HG03565 (cell line): Measurements from ENCODE around the gene RASAL2.
A peak's percentile ranks its signal among the peaks of the same experiment; 100 is the strongest.

Experiments used
- ATAC-seq: cut with Tn5 transposase; IDR thresholded peaks from one replicate; pipeline ENCODE4 v1.9.1; 2021; ENCODE audit warnings: mild to moderate bottlenecking, moderate library complexity; ENCODE audit not compliant: unreplicated experiment

RASAL2 gene

GRCh38 chr1:178417858-178418257 lies 324.0 kb downstream of the RASAL2 start:
- no peak for ATAC-seq

- ATAC-seq, result peak; percentile 95
Observed at GRCh38 chr1:178418284-178418955, 324.5 kb downstream of the RASAL2 start.

- no peak for ATAC-seq
Observed at GRCh38 chr1:178434360-178434759, 340.5 kb downstream of the RASAL2 start.

- no peak for ATAC-seq
Observed at GRCh38 chr1:178434899-178435435, 341.1 kb downstream of the RASAL2 start.

GRCh38 chr1:178436899-178437298 lies 343.0 kb downstream of the RASAL2 start:
- ATAC-seq, result no peak

- no peak for ATAC-seq
Observed at GRCh38 chr1:178438432-178438831, 344.5 kb downstream of the RASAL2 start.

- ATAC-seq, result no peak
Observed at GRCh38 chr1:178442925-178443324, 349.0 kb downstream of the RASAL2 start.

- no peak for ATAC-seq
Observed at GRCh38 chr1:178450871-178451270, 357.0 kb downstream of the RASAL2 start.

- ATAC-seq, result no peak
Observed at GRCh38 chr1:178451529-178451928, 357.6 kb downstream of the RASAL2 start.

- ATAC-seq, result no peak
Observed at GRCh38 chr1:178452013-178452412, 358.1 kb downstream of the RASAL2 start.

GRCh38 chr1:178456472-178456871 lies 362.6 kb downstream of the RASAL2 start:
- no peak for ATAC-seq

- ATAC-seq, result no peak
Observed at GRCh38 chr1:178457651-178458050, 363.7 kb downstream of the RASAL2 start.

GRCh38 chr1:178458203-178458602 lies 364.3 kb downstream of the RASAL2 start:
- no peak for ATAC-seq

- ATAC-seq, result no peak
Observed at GRCh38 chr1:178461104-178461503, 367.2 kb downstream of the RASAL2 start.

- no peak for ATAC-seq
Observed at GRCh38 chr1:178461701-178462100, 367.8 kb downstream of the RASAL2 start.

GRCh38 chr1:178464141-178464540 lies 370.2 kb downstream of the RASAL2 start:
- ATAC-seq, result no peak

GRCh38 chr1:178464566-178464965 lies 370.7 kb downstream of the RASAL2 start:
- ATAC-seq, result no peak

- no peak for ATAC-seq
Observed at GRCh38 chr1:178465011-178465410, 371.1 kb downstream of the RASAL2 start.

- ATAC-seq, result no peak
Observed at GRCh38 chr1:178467837-178468236, 373.9 kb downstream of the RASAL2 start.

- ATAC-seq, result no peak
Observed at GRCh38 chr1:178470411-178470960, 376.6 kb downstream of the RASAL2 start.

GRCh38 chr1:178472531-178472930 lies 378.6 kb downstream of the RASAL2 start:
- ATAC-seq, result no peak

GRCh38 chr1:178477373-178477772 lies 383.5 kb downstream of the RASAL2 start:
- ATAC-seq, result no peak

- ATAC-seq, result no peak
Observed at GRCh38 chr1:178477841-178478240, 383.9 kb downstream of the RASAL2 start.
